ENCODE results near the gene PEX5L.

- TF ChIP-seq MAX (IDR thresholded peaks at IDR 0.05) (no peak), EZH2 (IDR thresholded peaks at IDR 0.05) (no peak)
These were observed 73.9 kb downstream of the PEX5L start for GRCh38 chr3:179962629-179963387.

Measured in HCT116 (cell line).